GM23338 (cell line): ENCODE results near the gene JKAMP. TPM values are rescaled to one million over a fixed set of nuclear protein-coding genes. Genes with fewer than 3 reads are reported as not detected.

Experiments
- ATAC-seq: fragments of 200-7000 bp; cut with Tn5 transposase; 3 replicates; pipeline ENCODE4 v1.9.1; 2020
- DNase-seq: peaks from one replicate; pipeline ENCODE4 v3.0.0-alpha.2; 2015; ENCODE audit warnings: low spot score
- H2AFZ ChIP-seq: fragments of 200-600 bp; sonication (generic); 2 replicates; pipeline ENCODE4 v1.8.0; 2016; ENCODE audit warnings: antibody characterized with exemption, mild to moderate bottlenecking, moderate library complexity
- H3F3A ChIP-seq: fragments of 200-600 bp; sonication (generic); replicated peaks from 2 replicates; pipeline ENCODE4 v1.8.0; 2017; ENCODE audit warnings: antibody characterized with exemption, mixed run types, low read depth
- H3K27ac ChIP-seq: fragments of 200-600 bp; sonication (generic); 2 replicates; pipeline ENCODE4 v1.6.1; 2016; ENCODE audit warnings: low read depth
- H3K27me3 ChIP-seq: fragments of 200-600 bp; sonication (generic); 2 replicates; pipeline ENCODE4 v1.8.0; 2016; ENCODE audit warnings: mild to moderate bottlenecking, mixed run types, moderate library complexity; ENCODE audit not compliant: insufficient read depth
- H3K36me3 ChIP-seq: fragments of 200-600 bp; sonication (generic); 2 replicates; pipeline ENCODE4 v1.8.0; 2016; ENCODE audit warnings: mild to moderate bottlenecking; ENCODE audit not compliant: insufficient read depth
- H3K4me1 ChIP-seq: fragments of 200-600 bp; sonication (generic); 2 replicates; pipeline ENCODE4 v1.8.0; 2016; ENCODE audit warnings: mild to moderate bottlenecking, moderate library complexity; ENCODE audit not compliant: insufficient read depth
- H3K4me2 ChIP-seq: fragments of 200-600 bp; sonication (generic); 2 replicates; pipeline ENCODE4 v1.7.1; 2017; ENCODE audit warnings: mixed run types
- H3K4me3 ChIP-seq: fragments of 200-600 bp; sonication (generic); 2 replicates; pipeline ENCODE4 v1.6.1; 2016; ENCODE audit warnings: mixed run types
- H3K79me2 ChIP-seq: fragments of 200-600 bp; sonication (generic); replicated peaks from 2 replicates; pipeline ENCODE4 v1.8.0; 2017; ENCODE audit warnings: mild to moderate bottlenecking; ENCODE audit not compliant: insufficient read depth
- H3K9me2 ChIP-seq: fragments of 200-600 bp; sonication (generic); 2 replicates; pipeline ENCODE4 v1.8.0; 2017; ENCODE audit not compliant: insufficient read depth
- H4K20me1 ChIP-seq: fragments of 200-600 bp; sonication (generic); replicated peaks from 2 replicates; pipeline ENCODE4 v1.8.0; 2017; ENCODE audit warnings: mild to moderate bottlenecking; ENCODE audit not compliant: insufficient read depth
- H3K27ac Mint-ChIP-seq: 2 replicates; pipeline ENCODE4 v1.8.0; 2020; ENCODE audit warnings: inconsistent platforms, mild to moderate bottlenecking, moderate library complexity, mixed read lengths
- H3K27me3 Mint-ChIP-seq: 3 replicates; pipeline ENCODE4 v1.8.0; 2022; ENCODE audit warnings: low read depth, mild to moderate bottlenecking, moderate library complexity, mixed read lengths, inconsistent platforms; ENCODE audit not compliant: insufficient read depth, poor library complexity
- H3K36me3 Mint-ChIP-seq: 3 replicates; pipeline ENCODE4 v1.8.0; 2021; ENCODE audit warnings: low read depth, mild to moderate bottlenecking, inconsistent platforms, moderate library complexity, mixed read lengths
- H3K4me1 Mint-ChIP-seq: 3 replicates; pipeline ENCODE4 v1.8.0; 2020; ENCODE audit warnings: mild to moderate bottlenecking, inconsistent platforms, mixed read lengths
- H3K4me3 Mint-ChIP-seq: 3 replicates; pipeline ENCODE4 v1.8.0; 2021; ENCODE audit warnings: moderate library complexity, mild to moderate bottlenecking, inconsistent platforms, mixed read lengths
- H3K9me3 Mint-ChIP-seq: 3 replicates; pipeline ENCODE4 v1.8.0; 2020; ENCODE audit warnings: moderate library complexity, mild to moderate bottlenecking, inconsistent platforms, mixed read lengths
- NANOG ChIP-seq: IDR thresholded peaks from 2 replicates; pipeline ENCODE4 v1.6.1; 2016; ENCODE audit warnings: antibody characterized with exemption, borderline replicate concordance
- ZNF114 ChIP-seq: fragments of 250-450 bp; sonication (Bioruptor Pico); IDR thresholded peaks from 2 replicates; pipeline ENCODE4 v1.5.0; 2020; ENCODE audit warnings: mild to moderate bottlenecking, moderate library complexity
- polyA plus RNA-seq: library from polyadenylated mRNA; unstranded; fragments of >200 nt; fragmentation: Nextera tagmentation; extraction: Ambion mirVana; gene quantifications from 2 replicates; pipeline ENCODE4 v1.2.1, GENCODE V29; 2016
- total RNA-seq: library from RNA; depleted of rRNA; stranded (reverse); fragments of >200 nt; shearing (Covaris generic); gene quantifications from 2 replicates; pipeline ENCODE4 v1.2.3, GENCODE V29; 2014
- TF ChIP-seq, protein P1 (sequence below): IDR thresholded peaks from one replicate; pipeline ENCODE4 v1.6.1; 2018; ENCODE audit warnings: antibody characterized with exemption; ENCODE audit not compliant: unreplicated experiment
- TF ChIP-seq, protein P2 (sequence below), 2 experiments: fragments of 200-600 bp in 1 of 2; sonication (generic) in 1 of 2; conservative IDR thresholded peaks; 2 replicates each; pipeline versions ENCODE4 v1.5.1 to v1.6.1; 2016 to 2017; ENCODE audit warnings: antibody characterized with exemption in 2 of 2, low read depth in 2 of 2, mild to moderate bottlenecking in 2 of 2, moderate library complexity in 1 of 2

JKAMP gene
- total and polyA plus RNA-seq, 2 experiments from 2014 or later: 31.6 to 66.8 TPM

DNA sequence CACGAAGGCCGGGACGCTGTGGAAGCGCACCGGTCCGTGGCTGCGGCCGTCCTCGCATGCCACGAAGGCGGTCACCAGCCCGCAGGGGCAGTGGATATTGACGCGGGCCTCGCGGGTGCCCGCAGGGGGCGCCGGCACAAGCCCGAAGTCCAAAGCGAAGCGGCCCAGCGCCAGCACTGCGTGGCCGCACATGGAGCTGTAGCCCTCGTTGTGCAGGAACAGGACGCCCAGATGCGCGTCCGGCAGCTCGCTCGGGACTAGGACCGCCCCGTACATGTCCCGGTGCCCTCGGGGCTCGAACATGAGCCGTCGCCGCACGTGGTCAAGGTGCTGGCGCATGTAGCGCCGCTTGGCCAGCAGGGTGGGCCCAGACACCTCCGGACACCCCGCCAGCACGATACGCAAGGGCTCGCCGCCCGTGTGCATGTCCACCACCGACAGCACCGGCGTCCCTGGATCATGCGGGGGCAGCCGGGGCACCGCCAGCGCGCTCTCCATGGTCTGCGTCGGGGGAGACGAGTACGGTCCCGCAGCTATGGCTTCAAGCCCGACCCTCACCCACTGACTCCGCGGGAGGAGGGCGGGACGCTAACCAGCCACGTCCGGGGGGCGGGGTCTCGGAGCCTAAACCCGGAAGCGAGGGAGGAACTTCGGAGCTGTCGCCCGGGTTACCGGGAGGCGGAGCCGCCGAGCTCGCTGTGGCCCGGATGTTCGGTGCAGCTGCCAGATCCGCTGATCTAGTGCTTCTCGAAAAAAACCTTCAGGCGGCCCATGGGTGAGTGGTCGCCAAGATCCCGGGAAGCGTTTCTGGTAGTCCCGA lies at the start of gene JKAMP, which contains the start of gene L3HYPDH (continued):
- TF ChIP-seq, protein P1, sequence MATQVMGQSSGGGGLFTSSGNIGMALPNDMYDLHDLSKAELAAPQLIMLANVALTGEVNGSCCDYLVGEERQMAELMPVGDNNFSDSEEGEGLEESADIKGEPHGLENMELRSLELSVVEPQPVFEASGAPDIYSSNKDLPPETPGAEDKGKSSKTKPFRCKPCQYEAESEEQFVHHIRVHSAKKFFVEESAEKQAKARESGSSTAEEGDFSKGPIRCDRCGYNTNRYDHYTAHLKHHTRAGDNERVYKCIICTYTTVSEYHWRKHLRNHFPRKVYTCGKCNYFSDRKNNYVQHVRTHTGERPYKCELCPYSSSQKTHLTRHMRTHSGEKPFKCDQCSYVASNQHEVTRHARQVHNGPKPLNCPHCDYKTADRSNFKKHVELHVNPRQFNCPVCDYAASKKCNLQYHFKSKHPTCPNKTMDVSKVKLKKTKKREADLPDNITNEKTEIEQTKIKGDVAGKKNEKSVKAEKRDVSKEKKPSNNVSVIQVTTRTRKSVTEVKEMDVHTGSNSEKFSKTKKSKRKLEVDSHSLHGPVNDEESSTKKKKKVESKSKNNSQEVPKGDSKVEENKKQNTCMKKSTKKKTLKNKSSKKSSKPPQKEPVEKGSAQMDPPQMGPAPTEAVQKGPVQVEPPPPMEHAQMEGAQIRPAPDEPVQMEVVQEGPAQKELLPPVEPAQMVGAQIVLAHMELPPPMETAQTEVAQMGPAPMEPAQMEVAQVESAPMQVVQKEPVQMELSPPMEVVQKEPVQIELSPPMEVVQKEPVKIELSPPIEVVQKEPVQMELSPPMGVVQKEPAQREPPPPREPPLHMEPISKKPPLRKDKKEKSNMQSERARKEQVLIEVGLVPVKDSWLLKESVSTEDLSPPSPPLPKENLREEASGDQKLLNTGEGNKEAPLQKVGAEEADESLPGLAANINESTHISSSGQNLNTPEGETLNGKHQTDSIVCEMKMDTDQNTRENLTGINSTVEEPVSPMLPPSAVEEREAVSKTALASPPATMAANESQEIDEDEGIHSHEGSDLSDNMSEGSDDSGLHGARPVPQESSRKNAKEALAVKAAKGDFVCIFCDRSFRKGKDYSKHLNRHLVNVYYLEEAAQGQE: peak; percentile 39

GRCh38 chr14:59435101-59435500 lies 49.2 kb upstream of the JKAMP start:
- no peaks in the 10 kb centered on the region for H3K36me3 Mint-ChIP-seq
- H3K4me1 Mint-ChIP-seq: no peaks in the 10 kb centered on the region
- Histone ChIP-seq H3K27ac (no peak overlapping the region), H4K20me1 (no peaks in the 10 kb centered on the region), H3K27me3 (no peaks in the 10 kb centered on the region), H3K36me3 (no peaks in the 10 kb centered on the region), H3K4me2 (no peak overlapping the region), H3K4me1 (no peaks in the 10 kb centered on the region), H3K79me2 (no peaks in the 10 kb centered on the region), H3F3A (no peaks in the 10 kb centered on the region), H2AFZ (no peak overlapping the region), H3K9me2 (no peaks in the 10 kb centered on the region), H3K4me3 (no peak overlapping the region)
- H3K9me3 Mint-ChIP-seq: no peaks in the 10 kb centered on the region
- no peak for ATAC-seq
- no peaks in the 10 kb centered on the region for H3K27me3 Mint-ChIP-seq
- no peak for DNase-seq
- no peak overlapping the region for H3K27ac Mint-ChIP-seq
- TF ChIP-seq NANOG (no peak), ZNF114 (no peak)
- TF ChIP-seq, protein P1: no peak
- TF ChIP-seq, protein P2, sequence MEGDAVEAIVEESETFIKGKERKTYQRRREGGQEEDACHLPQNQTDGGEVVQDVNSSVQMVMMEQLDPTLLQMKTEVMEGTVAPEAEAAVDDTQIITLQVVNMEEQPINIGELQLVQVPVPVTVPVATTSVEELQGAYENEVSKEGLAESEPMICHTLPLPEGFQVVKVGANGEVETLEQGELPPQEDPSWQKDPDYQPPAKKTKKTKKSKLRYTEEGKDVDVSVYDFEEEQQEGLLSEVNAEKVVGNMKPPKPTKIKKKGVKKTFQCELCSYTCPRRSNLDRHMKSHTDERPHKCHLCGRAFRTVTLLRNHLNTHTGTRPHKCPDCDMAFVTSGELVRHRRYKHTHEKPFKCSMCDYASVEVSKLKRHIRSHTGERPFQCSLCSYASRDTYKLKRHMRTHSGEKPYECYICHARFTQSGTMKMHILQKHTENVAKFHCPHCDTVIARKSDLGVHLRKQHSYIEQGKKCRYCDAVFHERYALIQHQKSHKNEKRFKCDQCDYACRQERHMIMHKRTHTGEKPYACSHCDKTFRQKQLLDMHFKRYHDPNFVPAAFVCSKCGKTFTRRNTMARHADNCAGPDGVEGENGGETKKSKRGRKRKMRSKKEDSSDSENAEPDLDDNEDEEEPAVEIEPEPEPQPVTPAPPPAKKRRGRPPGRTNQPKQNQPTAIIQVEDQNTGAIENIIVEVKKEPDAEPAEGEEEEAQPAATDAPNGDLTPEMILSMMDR (conservative IDR thresholded peaks at IDR 0.05; ENCODE audit: low read depth in 2 of 2): no peak
- no peak overlapping the region for H3K4me3 Mint-ChIP-seq
